Astrocyte (in vitro differentiated cells and primary cell): Measurements from ENCODE around the gene SHOC2. TPM values are rescaled to one million over a fixed set of nuclear protein-coding genes. Genes with fewer than 3 reads are reported as not detected.
A peak's percentile ranks its signal among the peaks of the same experiment; 100 is the strongest.

Source experiments
- DNase-seq: peaks from one replicate; pipeline ENCODE4 v3.0.0-alpha.2; 2010; ENCODE audit warnings: low read depth
- FAIRE-seq: peaks from 2 replicates; lab custom pipeline; 2011; peaks lifted over from hg19 to GRCh38; lab: Jason Lieb, UNC
- H2AFZ ChIP-seq: 2 replicates; pipeline ENCODE4 v1.6.0; 2012; ENCODE audit warnings: low read depth, low read length, inconsistent platforms
- H3K27ac ChIP-seq: 2 replicates; pipeline ENCODE4 v1.5.1; 2011; ENCODE audit warnings: low read depth, low read length, inconsistent platforms
- H3K27me3 ChIP-seq: 2 replicates; pipeline ENCODE4 v1.6.0; 2011; ENCODE audit warnings: low read length, inconsistent platforms; ENCODE audit not compliant: insufficient read depth
- H3K36me3 ChIP-seq: 2 replicates; pipeline ENCODE4 v1.5.1; 2011; ENCODE audit warnings: low read length, inconsistent platforms; ENCODE audit not compliant: insufficient read depth
- H3K4me1 ChIP-seq: 2 replicates; pipeline ENCODE4 v1.5.1; 2011; ENCODE audit warnings: low read length, inconsistent platforms; ENCODE audit not compliant: insufficient read depth
- H3K4me2 ChIP-seq: 2 replicates; pipeline ENCODE4 v1.6.0; 2012; ENCODE audit warnings: low read length, inconsistent platforms
- H3K4me3 ChIP-seq: 2 replicates; pipeline ENCODE4 v1.5.1; 2011; ENCODE audit warnings: low read depth, mild to moderate bottlenecking, low read length, inconsistent platforms; ENCODE audit not compliant: insufficient read depth
- H3K79me2 ChIP-seq: 2 replicates; pipeline ENCODE4 v1.6.0; 2012; ENCODE audit warnings: mild to moderate bottlenecking, low read length, inconsistent platforms; ENCODE audit not compliant: insufficient read depth
- H3K9ac ChIP-seq: 2 replicates; pipeline ENCODE4 v1.6.0; 2012; ENCODE audit warnings: mild to moderate bottlenecking, low read length, inconsistent platforms
- H3K9me3 ChIP-seq: 2 replicates; pipeline ENCODE4 v1.5.1; 2012; ENCODE audit warnings: low read depth, mild to moderate bottlenecking, low read length, inconsistent platforms; ENCODE audit not compliant: insufficient read depth
- H4K20me1 ChIP-seq: 2 replicates; pipeline ENCODE4 v1.6.0; 2012; ENCODE audit warnings: low read length, inconsistent platforms; ENCODE audit not compliant: insufficient read depth
- H3K27ac Mint-ChIP-seq: one replicate; pipeline ENCODE4 v1.8.0; 2021; ENCODE audit warnings: mild to moderate bottlenecking, mixed read lengths; ENCODE audit not compliant: unreplicated experiment
- H3K27me3 Mint-ChIP-seq: one replicate; pipeline ENCODE4 v1.8.0; 2021; ENCODE audit warnings: low read depth, mixed read lengths; ENCODE audit not compliant: unreplicated experiment
- H3K36me3 Mint-ChIP-seq: one replicate; pipeline ENCODE4 v1.8.0; 2021; ENCODE audit warnings: low read depth, mixed read lengths; ENCODE audit not compliant: unreplicated experiment
- H3K4me1 Mint-ChIP-seq: one replicate; pipeline ENCODE4 v1.8.0; 2021; ENCODE audit warnings: low read depth, mixed read lengths; ENCODE audit not compliant: unreplicated experiment
- H3K4me3 Mint-ChIP-seq: one replicate; pipeline ENCODE4 v1.8.0; 2021; ENCODE audit warnings: mild to moderate bottlenecking, moderate library complexity, mixed read lengths; ENCODE audit not compliant: unreplicated experiment
- H3K9me3 Mint-ChIP-seq: one replicate; pipeline ENCODE4 v1.8.0; 2021; ENCODE audit warnings: mild to moderate bottlenecking, mixed read lengths; ENCODE audit not compliant: unreplicated experiment
- CTCF ChIP-seq: IDR thresholded peaks from 2 replicates; pipeline ENCODE4 v1.5.1; 2011; ENCODE audit warnings: low read depth, mild to moderate bottlenecking, inconsistent platforms, low read length, moderate library complexity; ENCODE audit not compliant: insufficient read depth
- EZH2 ChIP-seq: IDR thresholded peaks from 2 replicates; pipeline ENCODE4 v1.6.1; 2012; ENCODE audit warnings: mild to moderate bottlenecking, low read length, inconsistent platforms; ENCODE audit not compliant: insufficient read depth
- total RNA-seq: library from RNA; stranded (reverse); gene quantifications from 2 replicates; pipeline ENCODE4 v1.2.1, GENCODE V29; 2021

The SHOC2 gene
- total RNA-seq, 1 donor from 2014 or later = 80.7 TPM

- Histone ChIP-seq H2AFZ (peak overlapping the region; percentile 54), H3K27ac (peak overlapping the region; percentile 99), H3K36me3 (no peaks in the 10 kb centered on the region), H3K4me3 (peak overlapping the region; percentile 87), H3K27me3 (no peaks in the 10 kb centered on the region), H3K9me3 (no peaks in the 10 kb centered on the region), H3K4me1 (peaks cover 20% of the 10 kb centered on the region), H3K9ac (peak overlapping the region; percentile 96), H3K4me2 (peak overlapping the region; percentile 93), H4K20me1 (peaks cover 24% of the 10 kb centered on the region), H3K79me2 (peaks cover 34% of the 10 kb centered on the region)
- peak; percentile 91 for DNase-seq
- H3K36me3 Mint-ChIP-seq = no peaks in the 10 kb centered on the region
- H3K27me3 Mint-ChIP-seq = no peaks in the 10 kb centered on the region
- peak overlapping the region; percentile 98 for H3K4me3 Mint-ChIP-seq
- peak overlapping the region; percentile 91 for H3K27ac Mint-ChIP-seq
- TF ChIP-seq EZH2 (no peak), CTCF (no peak)
- no peak for FAIRE-seq
- H3K9me3 Mint-ChIP-seq = no peaks in the 10 kb centered on the region
- H3K4me1 Mint-ChIP-seq = peaks cover 22% of the 10 kb centered on the region
Measured at GRCh38 chr10:110918269-110918642, 1.1 kb upstream of the SHOC2 start.

- Histone ChIP-seq H3K27me3 (no peaks in the 10 kb centered on the region), H3K27ac (peak within 1 kb of the TSS; percentile 99), H3K4me1 (peaks cover 20% of the 10 kb centered on the region), H3K9me3 (no peaks in the 10 kb centered on the region), H3K4me3 (peak within 1 kb of the TSS; percentile 97), H3K9ac (peak within 1 kb of the TSS; percentile 96), H3K4me2 (peak within 1 kb of the TSS; percentile 93), H3K79me2 (peaks cover 40% of the 10 kb centered on the region), H3K36me3 (no peaks in the 10 kb centered on the region), H4K20me1 (peaks cover 28% of the 10 kb centered on the region), H2AFZ (peak within 1 kb of the TSS; percentile 83)
- DNase-seq (peak; percentile 100), FAIRE-seq (peak; percentile 79)
- Mint-ChIP-seq H3K4me1 (peaks cover 25% of the 10 kb centered on the region), H3K4me3 (peak within 1 kb of the TSS; percentile 100), H3K36me3 (no peaks in the 10 kb centered on the region), H3K27ac (peak within 1 kb of the TSS; percentile 99), H3K9me3 (no peaks in the 10 kb centered on the region), H3K27me3 (no peaks in the 10 kb centered on the region)
- TF ChIP-seq EZH2 (no peak), CTCF (no peak)
Measured at GRCh38 chr10:110918643-110919348, 608 bp upstream of the SHOC2 start, which contains the start of gene BBIP1. BBIP1 (minus strand) TSS chr10:110919180; CDS start chr10:110918157, 1,023 bp downstream.
